ENCODE measurements around the gene TCEANC.
A peak's percentile ranks its signal among the peaks of the same experiment; 100 is the strongest.

The TCEANC gene

GRCh38 chrX:13658602-13659001 is 5.7 kb downstream of the TCEANC start:
- Histone ChIP-seq H3K27ac (peak overlapping the region; percentile 80), H3K36me3 (peaks cover 4% of the 10 kb centered on the region), H3K27me3 (no peaks in the 10 kb centered on the region), H3K4me3 (ENCODE audit: low read depth in 1 of 2, low read length in 1 of 2) (peak overlapping the region in 1 of 2 experiments; percentile 30), H3K4me1 (ENCODE audit: control insufficient read depth in 1 of 2, insufficient read depth in 1 of 2, low read depth in 1 of 2, low read length in 1 of 2) (peaks cover 29 to 33% of the 10 kb centered on the region in 2 experiments), H3K9me3 (no peaks in the 10 kb centered on the region)
- TF ChIP-seq CTCF (IDR thresholded peaks at IDR 0.05): peak; percentile 12

GRCh38 chrX:13659063-13659462 is 6.1 kb downstream of the TCEANC start:
- Histone ChIP-seq H3K27me3 (no peaks in the 10 kb centered on the region), H3K36me3 (peaks cover 4% of the 10 kb centered on the region), H3K4me1 (ENCODE audit: control insufficient read depth in 1 of 2, insufficient read depth in 1 of 2, low read depth in 1 of 2, low read length in 1 of 2) (peaks cover 25 to 33% of the 10 kb centered on the region in 2 experiments), H3K4me3 (ENCODE audit: low read depth in 1 of 2, low read length in 1 of 2) (peak overlapping the region in 1 of 2 experiments; percentile 30), H3K9me3 (no peaks in the 10 kb centered on the region), H3K27ac (peak overlapping the region; percentile 80)
- TF ChIP-seq CTCF (IDR thresholded peaks at IDR 0.05): no peak

- H3K27ac ChIP-seq: no peak overlapping the region
These were observed 8.9 kb downstream of the TCEANC start for GRCh38 chrX:13661735-13662288.

GRCh38 chrX:13662355-13662791 is 9.4 kb downstream of the TCEANC start:
- Histone ChIP-seq H3K4me1 (ENCODE audit: control insufficient read depth in 1 of 2, insufficient read depth in 1 of 2, low read depth in 1 of 2, low read length in 1 of 2) (peaks cover 21 to 29% of the 10 kb centered on the region in 2 experiments), H3K9me3 (no peaks in the 10 kb centered on the region), H3K27me3 (no peaks in the 10 kb centered on the region), H3K27ac (no peak overlapping the region), H3K4me3 (ENCODE audit: low read depth in 1 of 2, low read length in 1 of 2) (no peak overlapping the region), H3K36me3 (peaks cover 4% of the 10 kb centered on the region)
- no peak for TF ChIP-seq CTCF (IDR thresholded peaks at IDR 0.05)

More at GRCh38 chrX:13661735-13662288, 8.9 kb downstream of the TCEANC start:
- Histone ChIP-seq H3K9me3 (no peaks in the 10 kb centered on the region), H3K4me3 (ENCODE audit: low read depth in 1 of 2, low read length in 1 of 2) (no peak overlapping the region), H3K36me3 (peaks cover 4% of the 10 kb centered on the region), H3K27me3 (no peaks in the 10 kb centered on the region), H3K4me1 (ENCODE audit: control insufficient read depth in 1 of 2, insufficient read depth in 1 of 2, low read depth in 1 of 2, low read length in 1 of 2) (peaks cover 21 to 29% of the 10 kb centered on the region in 2 experiments)
- TF ChIP-seq CTCF (IDR thresholded peaks at IDR 0.05): no peak

- H3K4me3 ChIP-seq (ENCODE audit: low read depth in 1 of 2, low read length in 1 of 2): no peak overlapping the region
- no peak for TF ChIP-seq CTCF (IDR thresholded peaks at IDR 0.05)
- H3K27me3 ChIP-seq: no peaks in the 10 kb centered on the region
- H3K9me3 ChIP-seq: no peaks in the 10 kb centered on the region
- no peak overlapping the region for H3K27ac ChIP-seq
- peaks cover 9 to 20% of the 10 kb centered on the region in 2 experiments for H3K4me1 ChIP-seq (ENCODE audit: control insufficient read depth in 1 of 2, insufficient read depth in 1 of 2, low read depth in 1 of 2, low read length in 1 of 2)
- peaks cover 4% of the 10 kb centered on the region for H3K36me3 ChIP-seq
These were observed 11.1 kb downstream of the TCEANC start for GRCh38 chrX:13664020-13664419.

Measured in neutrophil (primary cell).